GM19438 (cell line): Measurements from ENCODE around the gene CCR5AS.

ENCODE experiments used
- ATAC-seq: cut with Tn5 transposase; IDR thresholded peaks from one replicate; pipeline ENCODE4 v1.9.1; 2021; ENCODE audit warnings: low read depth; ENCODE audit not compliant: unreplicated experiment

The CCR5AS gene

DNA sequence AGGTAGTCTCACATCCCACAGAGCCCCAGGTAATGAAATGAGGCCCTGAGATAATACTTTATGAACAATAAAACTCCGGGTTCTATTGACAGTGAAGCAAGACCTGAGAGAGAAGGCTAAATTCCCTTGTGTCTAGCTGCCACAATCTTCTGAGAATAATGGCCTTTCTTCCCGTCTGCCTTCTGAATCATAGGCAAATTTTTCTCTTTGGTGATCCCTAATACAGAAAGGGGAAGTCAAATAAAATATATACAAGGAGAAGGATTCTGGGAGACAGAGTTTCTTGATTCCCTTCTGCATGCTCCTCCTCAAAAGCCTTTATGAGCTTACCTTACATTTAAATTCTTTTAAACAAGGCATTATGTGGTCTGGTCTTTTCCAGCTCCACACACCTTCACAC, 82.8 kb downstream of the CCR5AS start:
- ATAC-seq: no peak

DNA sequence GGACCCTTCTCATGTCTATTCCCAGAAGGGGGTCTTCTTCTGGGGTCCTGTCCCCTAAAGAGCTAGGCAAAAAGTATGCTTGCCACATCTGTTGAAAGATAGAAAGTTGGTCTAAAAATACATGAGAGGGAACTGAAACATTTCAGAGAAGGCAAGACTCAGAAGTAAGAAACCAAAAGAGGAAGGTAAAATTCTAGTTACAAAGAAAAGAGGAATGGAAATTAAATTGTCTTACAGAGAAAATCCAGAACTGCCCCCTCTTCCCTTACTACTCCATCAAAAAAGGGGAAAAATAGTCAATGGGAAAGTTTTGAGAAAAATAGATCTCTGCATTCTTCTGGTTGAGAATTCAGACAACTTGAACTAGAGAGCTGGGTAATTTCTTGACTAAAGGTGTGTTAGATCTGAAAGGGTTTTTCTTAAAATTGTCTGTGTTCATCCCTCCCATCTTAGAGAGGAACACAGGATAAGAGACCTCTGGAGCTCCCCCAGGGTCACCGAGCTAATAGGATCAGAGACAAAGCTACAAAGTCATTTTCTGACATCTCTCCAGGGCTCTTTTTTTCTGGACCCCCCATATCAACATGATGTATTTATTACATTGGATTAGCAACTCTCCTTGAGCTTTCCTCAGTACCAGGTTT, 85.3 kb downstream of the CCR5AS start:
- no peak for ATAC-seq

DNA sequence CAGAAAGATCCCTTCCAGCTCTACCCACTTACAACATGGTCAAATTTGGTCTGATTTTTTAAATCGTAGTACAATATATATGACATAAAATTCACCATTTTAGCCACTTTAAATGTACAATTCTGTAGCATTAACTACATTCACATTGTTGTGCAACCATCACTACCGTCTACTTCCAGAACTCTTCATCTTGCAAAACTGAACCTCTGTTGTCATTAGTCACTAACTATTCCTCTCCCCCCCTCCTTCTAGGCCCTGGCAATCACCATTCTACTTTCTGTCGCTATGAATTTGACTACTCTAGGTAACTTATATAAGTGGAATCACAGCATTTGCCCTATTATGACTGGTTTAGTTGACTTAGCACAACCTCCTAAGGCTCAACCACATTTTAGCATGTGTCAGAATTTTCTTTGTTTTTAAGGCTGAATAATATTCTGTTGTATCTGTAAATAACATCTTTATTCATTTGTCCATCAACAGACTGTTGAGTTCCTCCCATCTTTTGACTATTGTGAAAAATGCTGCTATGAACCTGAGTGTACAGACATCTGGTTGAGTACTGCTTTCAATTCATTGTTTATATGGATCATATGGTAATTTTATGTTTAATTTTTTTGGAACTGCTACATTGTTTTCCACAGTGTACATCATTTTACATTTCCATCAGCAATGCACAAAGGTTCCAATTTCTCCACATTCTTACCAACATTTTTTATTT, 88.5 kb downstream of the CCR5AS start:
- no peak for ATAC-seq

DNA sequence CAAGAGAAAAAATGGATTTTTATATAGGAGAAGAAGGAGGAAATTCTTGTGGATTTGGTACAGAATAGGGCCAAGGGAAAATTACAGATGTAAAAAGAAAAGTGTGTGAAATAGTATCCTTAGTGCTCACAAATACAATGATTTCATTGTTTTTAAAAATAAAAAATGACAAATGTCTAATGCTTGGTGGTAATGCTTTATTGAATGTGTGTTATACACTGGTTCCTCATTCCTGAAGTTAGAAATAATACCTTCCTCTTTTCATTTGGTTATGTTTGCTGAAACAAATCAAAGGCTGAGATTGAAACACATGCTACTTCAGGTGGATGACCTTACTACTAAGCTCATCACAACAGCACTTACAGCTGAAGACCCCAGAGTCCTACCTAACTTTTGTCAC, 90.7 kb downstream of the CCR5AS start:
- ATAC-seq: no peak

DNA sequence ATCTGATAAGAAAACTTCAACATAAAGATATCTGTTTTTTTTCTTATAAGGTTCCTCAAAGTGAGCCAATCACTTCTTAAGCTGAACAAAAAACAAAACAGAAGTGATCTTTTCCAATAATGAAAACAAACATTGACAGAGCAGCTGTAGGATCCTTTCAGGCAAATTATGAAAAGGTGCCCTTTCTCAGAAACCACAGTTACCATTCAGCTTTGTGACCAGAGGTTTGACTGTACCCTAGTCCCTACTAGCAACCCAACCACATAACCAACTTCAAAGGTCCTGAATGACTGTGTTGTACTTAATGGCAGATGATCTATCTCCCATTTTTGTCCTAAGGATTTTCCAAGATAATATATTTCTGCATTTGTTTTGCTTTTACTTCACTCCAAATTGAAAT, 92.3 kb downstream of the CCR5AS start:
- no peak for ATAC-seq
